ENCODE data around the gene NIFK. TPM values are rescaled to one million over a fixed set of nuclear protein-coding genes. Genes with fewer than 3 reads are reported as not detected.

The NIFK gene
- total RNA-seq = 40.6 and 64.8 TPM in 2 replicates

GRCh38 chr2:121736462-121737336 lies at the start of gene NIFK:
Gene NIFK (minus strand): TSS chr2:121736875. CDS start chr2:121736850, 25 bp downstream.

GRCh38 chr2:121755237-121756111 lies 18.8 kb upstream of the NIFK start, which contains the start of gene TSN:
Gene TSN (plus strand): TSS chr2:121755651. CDS start chr2:121755780, 129 bp downstream.

Other genes with a start within 250 kb of the NIFK start
- gene RNU4ATAC, start 206.0 kb downstream of the NIFK start, total RNA-seq = under 0.01 TPM in 1 of 2 replicates, not detected in the other
- 32.2 and 33.0 TPM in 2 replicates for gene CLASP1, start 87.4 kb downstream of the NIFK start, total RNA-seq
- gene TSN, start 18.8 kb upstream of the NIFK start, total RNA-seq = 54.7 and 71.7 TPM in 2 replicates

All from regular cardiac myocyte (primary cell).